Neural crest cell (in vitro differentiated cells): Measurements from ENCODE around the gene INHBB. TPM values are rescaled to one million over a fixed set of nuclear protein-coding genes. Genes with fewer than 3 reads are reported as not detected.
"Not testable (repeated sequence)": the region's sequence is repeated elsewhere in the genome, so short reads cannot be mapped to it uniquely, and the experiment has no call there.

Experiments used
- DNase-seq: peaks from one replicate; pipeline ENCODE4 v3.0.0; 2021; ENCODE audit warnings: low read depth, mixed read lengths, low spot score
- H3K27ac Mint-ChIP-seq: one replicate; pipeline ENCODE4 v1.8.0; 2021; ENCODE audit warnings: mild to moderate bottlenecking, mixed read lengths; ENCODE audit not compliant: unreplicated experiment
- H3K27me3 Mint-ChIP-seq: 2 replicates; pipeline ENCODE4 v1.8.0; 2021; ENCODE audit warnings: low read depth, mild to moderate bottlenecking, mixed read lengths
- H3K36me3 Mint-ChIP-seq: 2 replicates; pipeline ENCODE4 v1.8.0; 2021; ENCODE audit warnings: low read depth, mild to moderate bottlenecking, mixed read lengths
- H3K4me1 Mint-ChIP-seq: 2 replicates; pipeline ENCODE4 v1.8.0; 2021; ENCODE audit warnings: mixed read lengths
- H3K4me3 Mint-ChIP-seq: one replicate; pipeline ENCODE4 v1.8.0; 2021; ENCODE audit warnings: mild to moderate bottlenecking, mixed read lengths
- H3K9me3 Mint-ChIP-seq: 2 replicates; pipeline ENCODE4 v1.8.0; 2021; ENCODE audit warnings: mixed read lengths
- total RNA-seq: library from RNA; stranded (reverse); gene quantifications from 2 replicates; pipeline ENCODE4 v1.2.1, GENCODE V29; 2021
- TF ChIP-seq, protein P1 (sequence below): fragments of 200-600 bp; sonication (generic); conservative IDR thresholded peaks from 2 replicates; pipeline ENCODE4 v1.5.0; 2021; ENCODE audit warnings: antibody characterized with exemption, mild to moderate bottlenecking

The INHBB gene
- total RNA-seq, 1 donor from 2014 or later, result 0.49 TPM

DNA sequence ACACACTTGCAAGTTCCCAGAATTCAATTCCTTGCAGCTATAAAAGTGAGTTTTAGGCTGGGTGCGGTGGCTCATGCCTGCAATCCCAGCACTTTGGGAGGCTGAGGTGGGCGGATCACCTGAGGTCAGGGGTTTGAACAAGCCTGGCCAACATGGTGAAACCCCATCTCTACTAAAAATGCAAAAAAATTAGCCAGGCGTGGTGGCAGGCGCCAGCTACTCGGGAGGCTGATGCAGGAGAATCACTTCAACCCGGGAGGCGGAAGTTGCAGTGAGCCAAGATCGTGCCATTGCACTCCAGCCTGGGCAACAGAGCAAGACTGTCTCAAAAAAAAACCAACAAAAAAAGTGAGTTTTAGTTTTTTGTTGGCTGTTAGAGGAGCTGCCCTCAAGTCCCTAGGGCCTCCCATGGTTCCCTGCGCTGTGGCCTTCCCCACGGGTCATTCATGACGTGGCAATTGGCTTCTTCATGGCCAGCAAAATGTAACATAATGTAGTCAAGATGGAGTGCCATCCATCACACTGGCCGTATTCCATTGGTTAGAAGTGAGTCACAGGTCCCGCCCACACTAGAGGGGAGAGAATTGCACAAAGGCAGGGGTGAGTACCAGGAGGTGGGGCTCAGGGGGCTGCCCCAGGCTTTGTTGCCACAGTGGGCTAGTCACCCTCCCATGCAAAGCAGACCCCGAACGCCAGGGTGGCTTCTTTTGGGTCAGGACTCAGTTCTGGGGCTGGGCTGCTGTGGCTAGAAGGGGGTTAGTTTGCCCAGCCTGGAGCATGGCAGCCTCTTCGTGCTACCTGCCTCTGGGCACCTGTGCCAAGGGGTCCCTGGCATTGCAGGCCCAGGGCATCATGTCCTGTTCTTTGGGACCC, 37.7 kb upstream of the INHBB start:
- Mint-ChIP-seq H3K4me3 (no peak overlapping the region), H3K27ac (no peak overlapping the region), H3K36me3 (no peaks in the 10 kb centered on the region), H3K9me3 (no peaks in the 10 kb centered on the region), H3K27me3 (peaks cover 11% of the 10 kb centered on the region), H3K4me1 (peaks cover 9% of the 10 kb centered on the region)
- no peak for DNase-seq
- TF ChIP-seq, protein P1, sequence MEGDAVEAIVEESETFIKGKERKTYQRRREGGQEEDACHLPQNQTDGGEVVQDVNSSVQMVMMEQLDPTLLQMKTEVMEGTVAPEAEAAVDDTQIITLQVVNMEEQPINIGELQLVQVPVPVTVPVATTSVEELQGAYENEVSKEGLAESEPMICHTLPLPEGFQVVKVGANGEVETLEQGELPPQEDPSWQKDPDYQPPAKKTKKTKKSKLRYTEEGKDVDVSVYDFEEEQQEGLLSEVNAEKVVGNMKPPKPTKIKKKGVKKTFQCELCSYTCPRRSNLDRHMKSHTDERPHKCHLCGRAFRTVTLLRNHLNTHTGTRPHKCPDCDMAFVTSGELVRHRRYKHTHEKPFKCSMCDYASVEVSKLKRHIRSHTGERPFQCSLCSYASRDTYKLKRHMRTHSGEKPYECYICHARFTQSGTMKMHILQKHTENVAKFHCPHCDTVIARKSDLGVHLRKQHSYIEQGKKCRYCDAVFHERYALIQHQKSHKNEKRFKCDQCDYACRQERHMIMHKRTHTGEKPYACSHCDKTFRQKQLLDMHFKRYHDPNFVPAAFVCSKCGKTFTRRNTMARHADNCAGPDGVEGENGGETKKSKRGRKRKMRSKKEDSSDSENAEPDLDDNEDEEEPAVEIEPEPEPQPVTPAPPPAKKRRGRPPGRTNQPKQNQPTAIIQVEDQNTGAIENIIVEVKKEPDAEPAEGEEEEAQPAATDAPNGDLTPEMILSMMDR, result no peak

DNA sequence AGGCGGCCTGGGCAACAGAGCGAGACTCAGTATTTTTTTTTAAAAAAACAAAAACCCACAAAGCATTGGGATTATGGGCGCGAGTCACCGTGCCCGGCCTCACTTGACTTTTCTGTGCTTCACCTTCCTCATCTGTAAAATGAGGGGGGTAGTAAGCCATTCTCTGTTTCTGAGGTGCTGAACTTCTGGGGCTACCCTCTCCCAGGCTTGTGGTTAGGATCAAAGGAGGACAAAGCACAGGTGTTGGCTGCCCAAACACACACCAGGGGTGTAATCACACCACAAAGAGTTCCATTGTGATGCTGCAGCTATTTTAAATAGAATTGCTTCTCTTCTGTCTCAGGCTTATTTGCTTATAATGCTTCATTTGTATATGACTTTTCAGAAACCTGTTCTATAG, 35.8 kb upstream of the INHBB start:
- H3K27ac Mint-ChIP-seq, result no peak overlapping the region
- no peaks in the 10 kb centered on the region for H3K36me3 Mint-ChIP-seq
- H3K4me3 Mint-ChIP-seq, result no peak overlapping the region
- peaks cover 25% of the 10 kb centered on the region for H3K27me3 Mint-ChIP-seq
- no peak for DNase-seq
- peaks cover 11% of the 10 kb centered on the region for H3K4me1 Mint-ChIP-seq
- TF ChIP-seq, protein P1, result no peak
- H3K9me3 Mint-ChIP-seq, result no peaks in the 10 kb centered on the region

- DNase-seq, H3K4me3 Mint-ChIP-seq, H3K9me3 Mint-ChIP-seq, H3K36me3 Mint-ChIP-seq, H3K27ac Mint-ChIP-seq: not testable (repeated sequence)
- peaks cover 29% of the 10 kb centered on the region for H3K27me3 Mint-ChIP-seq
- peaks cover 11% of the 10 kb centered on the region for H3K4me1 Mint-ChIP-seq
These were observed 35.1 kb upstream of the INHBB start for GRCh38 chr2:120310841-120311240.

DNA sequence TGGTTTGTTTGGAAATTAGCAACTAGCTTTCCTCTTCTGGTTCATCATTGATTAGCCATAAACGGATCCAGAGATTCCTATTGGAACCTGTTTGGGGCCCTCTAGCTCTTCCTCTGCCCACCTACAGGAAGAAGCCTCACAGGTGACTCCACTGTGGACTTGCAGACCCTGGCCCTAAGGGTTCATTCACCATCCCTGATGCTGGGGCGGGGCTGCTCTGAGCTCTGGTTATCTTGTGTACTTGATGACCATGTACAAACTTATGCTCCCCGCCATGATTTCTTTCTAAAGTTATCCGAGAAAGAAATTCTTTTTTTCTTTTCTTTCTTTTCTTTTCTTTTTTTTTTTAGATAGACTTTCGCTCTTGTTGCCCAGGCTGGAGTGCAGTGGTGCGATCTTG, 33.9 kb upstream of the INHBB start:
- Mint-ChIP-seq H3K27me3 (peaks cover 29% of the 10 kb centered on the region), H3K4me1 (peaks cover 11% of the 10 kb centered on the region), H3K27ac (no peak overlapping the region), H3K4me3 (no peak overlapping the region), H3K36me3 (no peaks in the 10 kb centered on the region), H3K9me3 (no peaks in the 10 kb centered on the region)
- TF ChIP-seq, protein P1, result no peak
- DNase-seq, result no peak

DNA sequence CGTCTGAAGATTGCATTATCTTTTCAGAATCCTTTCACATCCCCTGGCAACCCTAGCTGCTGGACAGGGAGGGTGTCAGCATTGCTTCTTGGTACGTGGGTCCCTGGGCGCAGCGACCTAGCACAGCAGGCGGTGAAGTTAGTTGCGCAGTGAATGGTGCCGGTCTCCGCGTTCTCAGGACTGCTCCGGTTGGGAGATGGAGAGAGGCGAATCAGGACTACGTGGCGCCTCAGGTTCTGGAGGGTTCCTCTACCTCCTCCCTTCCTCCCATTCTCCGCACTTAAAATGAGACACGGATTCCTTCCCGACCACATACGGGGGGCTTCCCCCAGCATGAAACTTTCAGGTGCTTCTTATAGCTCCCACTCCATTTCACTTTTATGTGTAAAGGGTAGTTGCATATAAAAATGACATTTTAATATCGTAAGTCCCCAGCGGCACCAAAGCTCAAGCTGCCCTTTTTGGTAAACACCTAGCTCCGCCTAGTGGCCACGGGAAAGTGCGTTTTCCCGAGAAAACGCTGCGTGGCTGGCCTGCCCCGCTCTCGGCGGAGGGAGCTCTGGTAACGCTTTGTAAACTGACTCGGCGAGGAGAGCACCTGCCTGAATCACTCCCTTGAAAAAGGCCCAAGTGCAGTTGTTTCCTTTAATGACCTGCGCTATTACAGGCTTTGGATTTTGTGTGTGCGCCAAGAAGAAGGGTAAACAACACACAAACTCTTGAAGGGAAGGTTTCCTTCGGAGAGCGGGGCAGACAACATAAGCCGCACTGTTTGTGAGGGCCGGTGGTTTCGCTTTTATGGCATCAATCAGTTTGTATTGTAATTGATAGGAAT, 32.9 kb upstream of the INHBB start:
- Mint-ChIP-seq H3K36me3 (no peaks in the 10 kb centered on the region), H3K27ac (no peak overlapping the region), H3K27me3 (peaks cover 29% of the 10 kb centered on the region), H3K9me3 (no peaks in the 10 kb centered on the region), H3K4me3 (peak overlapping the region; percentile 67), H3K4me1 (peaks cover 11% of the 10 kb centered on the region)
- TF ChIP-seq, protein P1, result peak; percentile 96
- DNase-seq, result peak; percentile 73
